MM.1S (cell line): ENCODE data around the gene FRAT1.

Source experiments
- DNase-seq: peaks from one replicate; pipeline ENCODE4 v3.0.0-alpha.2; 2015
- H2AFZ ChIP-seq: fragments of 300-600 bp; sonication (generic); 2 replicates; pipeline ENCODE4 v1.6.0; 2016; ENCODE audit warnings: antibody characterized with exemption, low read length
- H3F3A ChIP-seq: fragments of 300-600 bp; sonication (generic); 2 replicates; pipeline ENCODE4 v1.6.1; 2016; ENCODE audit warnings: mild to moderate bottlenecking, antibody characterized with exemption, low read length, moderate library complexity, mixed read lengths; ENCODE audit not compliant: insufficient read depth
- H3K27ac ChIP-seq: fragments of 300-600 bp; sonication (generic); 2 replicates; pipeline ENCODE4 v1.5.1; 2016; ENCODE audit warnings: mild to moderate bottlenecking, low read length
- H3K27me3 ChIP-seq: fragments of 300-600 bp; sonication (generic); replicated peaks from 2 replicates; pipeline ENCODE4 v1.6.0; 2016; ENCODE audit warnings: low read length; ENCODE audit not compliant: insufficient read depth
- H3K36me3 ChIP-seq: fragments of 300-600 bp; sonication (generic); replicated peaks from 2 replicates; pipeline ENCODE4 v1.6.1; 2016; ENCODE audit warnings: mild to moderate bottlenecking, low read length, mixed read lengths; ENCODE audit not compliant: insufficient read depth
- H3K4me1 ChIP-seq: fragments of 300-600 bp; sonication (generic); 2 replicates; pipeline ENCODE4 v1.6.1; 2016; ENCODE audit warnings: low read length, mixed read lengths
- H3K4me2 ChIP-seq: fragments of 300-600 bp; sonication (generic); 2 replicates; pipeline ENCODE4 v1.6.0; 2016; ENCODE audit warnings: low read depth, low read length
- H3K4me3 ChIP-seq: fragments of 300-600 bp; sonication (generic); 2 replicates; pipeline ENCODE4 v1.5.1; 2016; ENCODE audit warnings: low read length, mixed read lengths
- H3K79me2 ChIP-seq: fragments of 300-600 bp; sonication (generic); 2 replicates; pipeline ENCODE4 v1.6.1; 2016; ENCODE audit warnings: mixed run types, low read length, mixed read lengths
- H3K9ac ChIP-seq: fragments of 300-600 bp; sonication (generic); 2 replicates; pipeline ENCODE4 v1.6.1; 2016; ENCODE audit warnings: low read length, mixed read lengths
- H3K9me2 ChIP-seq: fragments of 300-600 bp; sonication (generic); replicated peaks from 2 replicates; pipeline ENCODE4 v1.6.1; 2016; ENCODE audit warnings: mild to moderate bottlenecking, low read length, mixed read lengths; ENCODE audit not compliant: insufficient read depth
- H3K9me3 ChIP-seq: fragments of 300-600 bp; sonication (generic); replicated peaks from 2 replicates; pipeline ENCODE4 v1.6.1; 2016; ENCODE audit warnings: mild to moderate bottlenecking, low read length, mixed read lengths; ENCODE audit not compliant: insufficient read depth
- H4K20me1 ChIP-seq: fragments of 300-600 bp; sonication (generic); 2 replicates; pipeline ENCODE4 v1.6.1; 2016; ENCODE audit warnings: mild to moderate bottlenecking, low read length, moderate library complexity, mixed read lengths; ENCODE audit not compliant: insufficient read depth
- EZH2 ChIP-seq: fragments of 300-600 bp; sonication (generic); optimal IDR thresholded peaks from 2 replicates; pipeline ENCODE3; 2017; ENCODE audit warnings: low read depth, mild to moderate bottlenecking, antibody characterized with exemption, low read length, mixed read lengths
- EZH2phosphoT487 ChIP-seq: fragments of 300-600 bp; sonication (generic); IDR thresholded peaks from 2 replicates; pipeline ENCODE4 v1.6.1; 2018; ENCODE audit warnings: antibody characterized with exemption, low read length
- TF ChIP-seq, protein P1 (sequence below): fragments of 300-600 bp; sonication (generic); IDR thresholded peaks from 2 replicates; pipeline ENCODE4 v1.5.1; 2016; ENCODE audit warnings: antibody characterized with exemption, low read length, mixed read lengths

Gene FRAT1

DNA sequence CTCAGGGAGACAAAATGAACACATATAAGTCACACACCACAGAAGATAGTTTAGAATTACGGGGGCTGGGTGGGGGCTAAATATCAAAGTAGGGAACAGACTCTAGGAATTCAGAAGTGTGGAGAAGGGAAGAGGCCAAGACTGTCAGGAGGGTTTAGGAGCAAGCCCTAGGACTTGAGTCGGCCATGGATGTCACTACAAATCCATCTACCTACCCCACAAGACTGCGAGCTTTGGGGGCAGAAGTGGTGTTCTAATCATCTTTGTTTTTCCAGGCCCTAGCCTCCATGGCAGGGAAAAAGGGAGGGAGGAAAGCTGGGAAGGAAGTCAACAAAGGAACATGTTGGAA lies 20.9 kb upstream of the FRAT1 start:
- no peaks in the 10 kb centered on the region for H3K79me2 ChIP-seq
- H3K4me3 ChIP-seq = no peak overlapping the region
- H3F3A ChIP-seq = no peaks in the 10 kb centered on the region
- TF ChIP-seq, protein P1, sequence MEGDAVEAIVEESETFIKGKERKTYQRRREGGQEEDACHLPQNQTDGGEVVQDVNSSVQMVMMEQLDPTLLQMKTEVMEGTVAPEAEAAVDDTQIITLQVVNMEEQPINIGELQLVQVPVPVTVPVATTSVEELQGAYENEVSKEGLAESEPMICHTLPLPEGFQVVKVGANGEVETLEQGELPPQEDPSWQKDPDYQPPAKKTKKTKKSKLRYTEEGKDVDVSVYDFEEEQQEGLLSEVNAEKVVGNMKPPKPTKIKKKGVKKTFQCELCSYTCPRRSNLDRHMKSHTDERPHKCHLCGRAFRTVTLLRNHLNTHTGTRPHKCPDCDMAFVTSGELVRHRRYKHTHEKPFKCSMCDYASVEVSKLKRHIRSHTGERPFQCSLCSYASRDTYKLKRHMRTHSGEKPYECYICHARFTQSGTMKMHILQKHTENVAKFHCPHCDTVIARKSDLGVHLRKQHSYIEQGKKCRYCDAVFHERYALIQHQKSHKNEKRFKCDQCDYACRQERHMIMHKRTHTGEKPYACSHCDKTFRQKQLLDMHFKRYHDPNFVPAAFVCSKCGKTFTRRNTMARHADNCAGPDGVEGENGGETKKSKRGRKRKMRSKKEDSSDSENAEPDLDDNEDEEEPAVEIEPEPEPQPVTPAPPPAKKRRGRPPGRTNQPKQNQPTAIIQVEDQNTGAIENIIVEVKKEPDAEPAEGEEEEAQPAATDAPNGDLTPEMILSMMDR = no peak
- TF ChIP-seq EZH2phosphoT487 = no peak
- no peak for TF ChIP-seq EZH2
- no peaks in the 10 kb centered on the region for H4K20me1 ChIP-seq
- H3K27ac ChIP-seq = no peak overlapping the region
- no peaks in the 10 kb centered on the region for H3K9me2 ChIP-seq
- DNase-seq = no peak
- no peak overlapping the region for H3K4me2 ChIP-seq
- no peaks in the 10 kb centered on the region for H3K9me3 ChIP-seq
- H2AFZ ChIP-seq = no peak overlapping the region
- no peaks in the 10 kb centered on the region for H3K27me3 ChIP-seq
- no peaks in the 10 kb centered on the region for H3K36me3 ChIP-seq
- H3K9ac ChIP-seq = no peak overlapping the region
- H3K4me1 ChIP-seq = 0 out of 2 replicates have a peak, but pooled peaks cover 5% of the 10 kb centered on the region

DNA sequence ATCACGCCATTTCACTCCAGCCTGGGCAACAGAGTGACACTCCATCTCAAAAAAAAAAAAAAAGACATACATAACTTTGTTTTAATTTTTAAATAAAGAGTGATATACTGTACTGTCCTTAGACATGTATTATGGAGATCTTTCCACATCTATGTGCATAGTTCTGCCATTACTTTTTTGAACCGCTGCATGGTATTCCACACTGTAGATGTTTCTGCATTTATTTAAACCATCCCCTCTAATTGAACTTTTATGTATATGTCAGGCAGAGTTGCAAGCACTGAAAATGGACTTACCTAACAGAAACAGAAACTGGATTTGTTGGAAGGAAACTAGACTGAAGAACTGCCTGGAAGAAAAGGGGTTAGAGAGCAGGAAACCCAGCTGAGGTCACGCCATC lies 18.1 kb upstream of the FRAT1 start:
- Histone ChIP-seq H3K27me3 (no peaks in the 10 kb centered on the region), H3K36me3 (no peaks in the 10 kb centered on the region), H2AFZ (peak overlapping the region; percentile 39), H3K9me3 (no peaks in the 10 kb centered on the region), H3K79me2 (no peaks in the 10 kb centered on the region), H3K4me3 (no peak overlapping the region), H4K20me1 (no peaks in the 10 kb centered on the region), H3K27ac (no peak overlapping the region), H3K9me2 (no peaks in the 10 kb centered on the region), H3K9ac (no peak overlapping the region), H3K4me1 (0 out of 2 replicates have a peak, but pooled peaks cover 5% of the 10 kb centered on the region), H3F3A (no peaks in the 10 kb centered on the region), H3K4me2 (peak overlapping the region; percentile 17; the same call in 1 of the 2 replicates)
- peak; percentile 38 for DNase-seq
- TF ChIP-seq, protein P1 = no peak
- TF ChIP-seq EZH2 (no peak), EZH2phosphoT487 (no peak)

DNA sequence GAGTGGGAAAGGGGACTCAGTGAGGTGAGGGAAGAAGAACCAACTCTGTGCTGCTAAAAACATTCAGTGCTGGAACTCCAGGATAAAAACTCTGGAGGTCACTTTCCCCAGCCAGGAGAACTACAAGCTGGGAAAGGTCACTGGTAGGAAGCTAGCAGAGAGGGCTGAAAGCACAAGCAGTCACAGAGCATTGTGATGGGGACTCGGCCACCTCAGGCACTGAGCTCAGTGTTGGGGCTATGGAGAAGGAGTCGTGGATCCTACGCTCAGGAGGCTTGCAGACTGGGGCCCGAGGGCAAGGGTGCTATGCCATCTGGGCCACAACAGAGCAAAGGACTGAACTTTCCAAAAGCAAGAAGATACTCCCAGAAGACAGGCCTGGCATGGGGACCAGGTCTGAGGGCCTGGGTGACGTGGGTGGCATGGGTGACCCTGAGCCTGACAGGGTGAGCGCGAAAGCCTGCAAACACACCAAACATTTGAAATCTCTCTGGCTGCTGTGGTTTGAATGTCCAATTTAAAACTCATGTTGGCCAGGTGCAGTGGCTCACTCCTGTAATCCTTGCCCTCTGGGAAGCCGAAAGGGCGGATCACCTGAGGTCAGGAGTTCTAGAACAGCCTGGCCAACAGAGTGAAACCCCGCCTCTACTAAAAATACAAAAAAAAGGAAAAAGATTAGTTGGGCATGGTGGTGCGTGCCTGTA lies 16.8 kb upstream of the FRAT1 start:
- Histone ChIP-seq H3F3A (no peaks in the 10 kb centered on the region), H3K4me2 (no peak overlapping the region), H3K27ac (no peak overlapping the region), H3K79me2 (no peaks in the 10 kb centered on the region), H3K9me3 (no peaks in the 10 kb centered on the region), H3K36me3 (no peaks in the 10 kb centered on the region), H3K4me1 (0 out of 2 replicates have a peak, but pooled peaks cover 5% of the 10 kb centered on the region), H3K9ac (no peak overlapping the region), H2AFZ (no peak overlapping the region), H4K20me1 (no peaks in the 10 kb centered on the region), H3K27me3 (no peaks in the 10 kb centered on the region), H3K4me3 (no peak overlapping the region), H3K9me2 (no peaks in the 10 kb centered on the region)
- DNase-seq = no peak
- no peak for TF ChIP-seq EZH2phosphoT487
- TF ChIP-seq, protein P1 = no peak
- no peak for TF ChIP-seq EZH2
